ENCODE measurements around the gene LKAAEAR1.
A peak's percentile ranks its signal among the peaks of the same experiment; 100 is the strongest.

The LKAAEAR1 gene

DNA sequence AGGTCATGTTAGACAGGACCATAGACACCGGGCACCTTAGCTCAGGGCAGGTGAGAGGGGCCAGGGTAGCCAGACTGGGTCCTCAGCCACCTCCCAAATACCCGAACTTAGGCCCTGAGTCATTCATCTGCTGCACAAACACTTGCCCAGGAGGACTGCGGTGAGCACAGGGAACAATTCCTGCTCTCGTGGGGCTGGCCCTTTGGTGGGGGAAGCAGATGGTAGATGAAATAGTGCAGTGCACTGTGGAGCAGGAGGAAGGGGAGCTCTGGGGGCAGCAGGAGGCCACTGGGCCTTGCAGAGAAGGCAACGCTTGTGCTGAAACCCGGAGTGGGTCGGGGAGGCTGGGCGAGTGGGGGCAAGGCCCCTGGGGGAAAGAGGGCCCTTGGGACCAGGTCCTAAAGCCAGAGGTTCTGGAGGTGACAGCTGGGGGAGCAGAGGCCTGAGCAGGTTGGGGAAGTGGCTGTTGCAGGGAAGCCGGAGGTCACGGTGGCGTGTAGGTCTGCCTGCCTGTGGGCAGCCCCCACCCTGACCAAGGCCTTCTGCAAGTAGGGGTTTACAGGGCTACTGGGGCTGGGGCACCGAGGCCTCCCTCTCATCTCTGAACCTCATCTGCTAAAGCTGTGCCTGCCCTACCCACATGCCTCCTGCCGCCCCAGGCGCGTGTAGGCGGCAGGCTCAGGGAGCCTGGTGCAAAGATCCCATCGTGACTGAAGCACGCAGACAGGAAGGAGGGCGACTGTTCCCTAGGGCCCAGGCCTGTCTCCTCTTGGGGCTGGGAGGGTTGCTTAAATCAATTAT is 27.8 kb upstream of the LKAAEAR1 start:
- DNase-seq (ENCODE audit: low read depth in 3 of 3): no peak

DNA sequence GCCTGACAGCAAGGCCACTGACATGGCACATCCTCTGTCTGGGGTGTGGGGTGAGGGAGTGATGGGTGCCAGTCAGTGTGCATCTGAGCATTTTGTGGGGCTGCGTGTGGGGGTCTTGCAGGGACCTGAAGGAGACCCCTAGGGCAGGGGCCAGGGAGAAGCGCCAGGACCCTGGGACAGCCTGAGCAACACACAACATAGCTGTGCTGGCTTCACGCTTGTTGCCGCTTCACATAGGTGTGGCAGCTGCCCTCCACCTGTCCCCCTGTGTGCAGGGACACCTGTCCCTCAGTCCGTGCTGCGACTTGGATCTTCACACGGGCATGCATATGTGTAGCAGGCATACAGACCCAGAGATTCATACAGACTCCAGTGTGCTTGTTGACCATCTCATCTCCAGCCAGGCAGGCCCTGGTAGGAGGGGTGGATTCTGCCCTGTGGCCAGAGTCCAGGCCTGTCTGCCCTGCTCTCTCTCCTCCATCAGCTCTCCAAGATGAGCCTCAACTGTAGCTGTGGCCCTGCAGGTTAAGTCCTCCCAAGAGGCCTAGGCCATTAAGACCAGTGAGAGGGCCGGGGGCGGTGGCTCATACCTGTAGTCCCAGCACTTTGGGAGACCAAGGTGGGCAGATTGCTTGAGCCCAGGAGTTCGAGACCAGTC is 26.3 kb upstream of the LKAAEAR1 start:
- no peak for DNase-seq (ENCODE audit: low read depth in 3 of 3)

DNA sequence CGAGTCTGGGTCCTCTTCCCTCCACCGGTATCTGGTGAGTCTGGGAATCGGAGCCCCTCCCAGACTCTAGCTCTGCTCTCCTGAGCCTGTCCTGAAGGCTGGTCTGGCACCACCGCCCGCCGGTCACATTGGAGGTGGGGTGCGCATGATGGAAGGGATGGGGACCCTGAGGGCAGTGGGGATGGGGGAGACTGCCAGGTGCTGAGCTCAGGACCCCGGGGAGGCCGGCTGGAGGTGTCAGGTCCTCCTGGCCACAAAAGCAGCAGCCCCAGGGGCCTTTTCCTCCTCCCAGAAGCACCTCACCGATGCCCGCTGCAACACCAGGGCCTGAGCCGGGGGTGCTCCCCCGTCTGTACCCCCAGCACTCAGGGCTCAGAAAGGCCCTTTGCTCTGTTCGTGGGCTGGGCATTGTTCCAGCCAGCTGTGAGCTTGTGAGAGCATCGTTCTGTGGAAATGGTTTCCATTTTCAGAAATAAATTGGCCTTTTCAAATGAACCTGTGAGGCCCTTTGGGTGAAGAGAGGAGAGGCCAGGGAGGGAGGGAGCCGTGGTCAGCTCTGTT is 25.7 kb upstream of the LKAAEAR1 start:
- DNase-seq (ENCODE audit: low read depth in 3 of 3): no peak

DNA sequence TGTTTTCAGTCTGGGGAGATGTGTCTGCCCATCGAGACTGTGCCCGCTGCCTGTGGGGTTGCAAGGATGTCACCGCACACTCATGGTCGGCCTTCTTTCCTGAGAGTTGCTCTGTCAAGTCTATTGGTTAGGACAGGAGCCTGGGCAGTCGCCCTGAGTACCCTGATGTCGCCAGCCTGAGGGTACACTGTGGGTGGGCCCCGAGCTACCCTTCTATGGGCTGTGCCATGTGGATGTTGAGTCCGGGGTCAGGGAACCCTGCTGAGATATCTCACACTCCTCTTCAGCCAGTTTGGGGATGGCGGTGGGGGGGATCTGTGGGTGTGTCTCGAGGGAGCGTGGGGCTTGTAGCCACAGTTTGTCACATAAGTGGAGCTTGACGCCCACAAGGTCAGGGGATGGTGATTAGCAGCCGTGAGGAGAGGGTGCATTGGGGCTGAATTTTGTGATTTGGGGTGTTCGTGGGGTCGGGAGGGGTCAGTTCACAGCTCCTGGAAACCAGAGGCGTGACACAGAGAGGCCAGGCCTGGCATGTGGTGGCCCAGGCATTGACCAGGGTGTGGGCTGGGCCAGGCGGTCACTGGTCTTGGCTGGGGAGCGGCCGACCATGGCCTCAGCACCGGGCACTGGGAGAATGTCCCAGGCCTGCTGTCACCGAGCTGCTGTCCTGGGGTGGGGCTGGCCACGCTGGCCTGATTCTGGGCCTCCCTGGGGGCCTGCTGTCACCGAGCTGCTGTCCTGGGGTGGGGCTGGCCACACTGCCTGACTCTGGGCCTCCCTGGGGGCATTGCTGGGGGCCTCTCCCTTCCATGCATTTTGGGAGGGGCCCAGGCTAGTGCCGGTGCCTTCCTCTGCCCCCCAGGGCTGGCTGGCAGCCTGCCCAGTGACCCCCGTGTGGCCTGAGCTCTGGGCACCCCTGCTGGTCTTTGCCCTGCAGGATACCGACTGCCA is 24.8 kb upstream of the LKAAEAR1 start:
- DNase-seq (ENCODE audit: low read depth in 3 of 3): no peak

DNA sequence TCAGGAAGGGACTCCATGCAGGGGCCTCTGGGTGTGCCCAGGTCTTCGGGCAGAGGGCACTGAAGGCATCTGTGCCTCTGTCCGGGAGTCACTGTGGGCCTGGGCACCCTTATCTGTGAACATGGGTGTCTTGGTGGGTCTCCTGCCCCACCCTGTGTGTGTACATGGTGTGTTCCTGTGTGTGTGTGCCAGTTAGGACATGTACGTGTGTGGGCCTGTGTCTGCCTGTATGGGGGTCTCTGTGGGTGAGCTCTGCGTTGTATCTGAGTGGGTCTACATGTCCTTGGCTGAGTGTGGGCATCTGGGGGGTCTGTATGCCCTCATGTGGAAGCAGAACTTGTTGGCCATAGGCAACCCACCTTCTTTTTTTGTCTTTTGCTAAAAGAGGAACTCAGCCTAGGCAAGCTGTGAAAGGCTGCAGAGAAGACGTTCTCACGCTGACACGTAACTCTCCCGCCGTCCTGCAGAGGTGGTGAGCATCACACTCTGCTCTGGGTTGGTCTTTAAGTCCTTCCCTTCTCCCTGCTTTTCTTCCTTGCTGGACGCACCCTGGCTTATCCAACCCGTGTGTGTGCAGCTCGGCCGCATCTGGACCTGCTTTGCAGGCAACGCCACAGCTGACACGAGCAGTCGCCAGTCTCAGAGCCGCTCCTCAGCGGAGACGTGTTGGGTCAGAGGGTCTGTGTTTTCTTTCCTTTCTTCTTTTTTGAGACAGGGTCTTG is 23.7 kb upstream of the LKAAEAR1 start:
- DNase-seq (ENCODE audit: low read depth in 3 of 3): no peak

DNA sequence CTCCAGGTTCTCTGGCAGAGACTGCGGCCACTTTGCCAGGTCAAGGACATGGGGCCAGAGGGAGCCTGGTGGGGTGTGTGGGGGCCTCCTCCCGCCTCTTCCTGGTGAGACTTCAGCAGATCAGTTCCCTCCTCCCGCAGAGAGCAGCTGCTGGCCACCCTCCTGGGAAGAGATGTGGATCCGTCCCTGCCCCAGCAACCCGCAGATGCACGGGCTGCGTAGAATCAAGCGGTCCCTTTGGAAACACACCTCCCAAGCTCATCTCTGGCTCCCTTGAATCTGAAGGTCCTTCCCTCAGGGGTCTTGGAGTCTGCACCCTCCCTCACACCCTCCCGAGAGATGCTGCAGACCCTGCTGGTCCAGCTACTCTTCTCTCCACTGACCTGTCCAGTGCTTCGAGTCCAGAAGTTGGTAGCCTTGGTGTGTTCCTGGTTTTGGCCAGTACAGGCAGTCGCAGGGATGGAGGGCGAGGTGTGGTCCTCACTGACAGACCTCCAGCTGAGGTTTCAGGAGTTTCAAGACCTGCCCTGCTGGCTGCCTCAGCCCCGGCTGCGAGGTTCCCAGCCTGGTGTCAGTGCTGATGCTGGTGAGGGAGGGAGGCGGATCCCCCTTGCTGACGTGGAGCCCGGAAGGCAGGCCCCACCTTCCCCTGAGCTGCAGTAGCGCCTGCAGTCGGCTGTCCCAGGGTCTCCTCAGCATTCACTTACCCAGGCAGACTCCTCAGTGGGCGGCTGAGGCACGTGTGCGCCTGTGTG is 23.0 kb upstream of the LKAAEAR1 start, which contains the start of gene NPBWR2:
Gene NPBWR2, minus strand, starts transcription at position 585 of the 755 bp plus-strand sequence. CDS start 734 bp downstream, outside the sequence.
- DNase-seq (ENCODE audit: low read depth in 3 of 3): no peak

DNA sequence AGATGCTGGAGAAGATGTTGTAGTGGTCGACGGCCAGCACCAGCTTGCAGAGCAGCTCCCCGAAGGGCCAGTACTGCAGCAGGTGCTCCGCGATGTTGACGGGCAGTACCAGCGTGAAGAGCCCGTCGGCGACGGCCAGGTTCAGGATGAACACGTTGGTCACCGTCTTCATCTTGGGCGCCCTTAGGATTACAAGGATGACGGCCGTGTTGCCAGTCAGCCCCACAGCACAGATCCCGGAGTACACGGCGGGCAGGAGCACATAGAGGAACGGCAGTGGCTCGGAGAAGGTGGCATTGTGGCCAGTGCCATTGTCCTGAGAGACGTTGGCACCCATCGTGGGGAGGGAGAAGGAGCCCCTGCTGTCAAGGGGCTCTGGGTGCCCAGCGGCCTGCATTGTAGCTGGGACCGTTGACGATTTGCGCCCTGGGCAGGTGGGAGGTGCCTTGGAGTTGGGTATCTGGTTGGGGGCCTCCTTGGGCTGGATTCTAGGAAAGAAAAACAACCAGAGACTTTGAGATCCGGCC is 22.3 kb upstream of the LKAAEAR1 start:
- no peak for DNase-seq (ENCODE audit: low read depth in 3 of 3)

DNA sequence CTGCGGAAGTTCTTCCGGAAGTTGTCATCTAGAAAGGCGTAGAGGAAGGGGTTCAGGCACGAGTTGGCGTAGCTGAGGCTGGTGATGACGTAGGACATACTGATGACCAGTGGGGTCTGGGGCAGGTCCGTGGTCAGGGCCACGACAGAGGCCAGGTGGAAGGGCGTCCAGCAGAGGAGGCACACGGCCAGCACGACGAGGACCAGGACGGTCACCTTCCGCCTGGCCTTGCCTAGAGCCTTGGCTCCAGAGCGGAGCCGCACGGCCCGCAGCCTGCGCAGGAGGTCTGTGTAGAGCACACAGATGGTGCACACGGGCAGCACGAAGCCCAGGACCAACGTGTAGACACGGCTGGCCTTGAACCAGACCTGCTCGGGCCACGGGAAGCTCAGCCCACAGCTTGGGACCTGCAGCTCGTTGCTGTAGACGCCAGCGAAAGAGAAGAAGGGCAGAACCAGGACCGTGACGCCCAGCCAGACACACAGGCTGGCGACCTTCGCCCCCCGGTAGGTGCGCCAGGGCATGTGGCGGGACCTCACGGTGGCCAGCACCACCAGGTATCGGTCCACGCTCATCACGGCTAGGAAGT is 21.7 kb upstream of the LKAAEAR1 start:
- DNase-seq (ENCODE audit: low read depth in 3 of 3): no peak

DNA sequence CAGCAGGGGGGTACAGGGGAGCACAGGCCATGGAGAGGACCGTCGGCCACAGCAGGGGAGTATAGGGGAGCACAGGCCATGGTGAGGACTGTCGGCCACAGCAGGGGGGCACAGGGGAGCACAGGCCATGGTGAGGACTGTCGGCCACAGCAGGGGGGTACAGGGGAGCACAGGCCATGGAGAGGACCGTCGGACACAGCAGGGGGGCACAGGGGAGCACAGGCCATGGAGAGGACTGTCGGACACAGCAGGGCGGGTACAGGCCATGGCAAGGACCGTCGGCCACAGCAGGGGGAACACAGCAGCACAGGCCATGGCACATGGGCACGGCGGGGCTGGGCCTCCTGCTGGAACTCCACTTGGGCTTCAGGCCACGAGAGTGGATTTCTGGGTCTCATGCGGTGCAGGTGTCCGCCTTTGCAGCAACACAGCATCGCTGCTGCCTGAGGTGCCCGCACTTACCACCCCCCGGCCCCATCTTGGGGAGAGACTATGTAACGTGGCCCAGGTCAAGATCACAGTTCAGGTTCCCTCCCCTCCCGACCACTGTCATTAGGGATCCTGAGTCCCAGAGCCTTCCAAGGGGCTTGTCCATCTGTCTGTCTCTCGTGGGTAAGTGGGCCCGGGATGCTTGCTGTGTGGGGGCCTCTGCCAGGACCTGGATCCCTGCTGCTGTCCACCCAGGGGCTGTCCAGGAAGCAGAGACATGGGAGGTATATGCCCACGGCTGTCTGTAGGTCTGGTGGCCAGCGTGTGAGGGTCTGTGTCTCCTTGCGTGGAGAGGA is 20.7 kb upstream of the LKAAEAR1 start:
- DNase-seq (ENCODE audit: low read depth in 3 of 3): no peak

DNA sequence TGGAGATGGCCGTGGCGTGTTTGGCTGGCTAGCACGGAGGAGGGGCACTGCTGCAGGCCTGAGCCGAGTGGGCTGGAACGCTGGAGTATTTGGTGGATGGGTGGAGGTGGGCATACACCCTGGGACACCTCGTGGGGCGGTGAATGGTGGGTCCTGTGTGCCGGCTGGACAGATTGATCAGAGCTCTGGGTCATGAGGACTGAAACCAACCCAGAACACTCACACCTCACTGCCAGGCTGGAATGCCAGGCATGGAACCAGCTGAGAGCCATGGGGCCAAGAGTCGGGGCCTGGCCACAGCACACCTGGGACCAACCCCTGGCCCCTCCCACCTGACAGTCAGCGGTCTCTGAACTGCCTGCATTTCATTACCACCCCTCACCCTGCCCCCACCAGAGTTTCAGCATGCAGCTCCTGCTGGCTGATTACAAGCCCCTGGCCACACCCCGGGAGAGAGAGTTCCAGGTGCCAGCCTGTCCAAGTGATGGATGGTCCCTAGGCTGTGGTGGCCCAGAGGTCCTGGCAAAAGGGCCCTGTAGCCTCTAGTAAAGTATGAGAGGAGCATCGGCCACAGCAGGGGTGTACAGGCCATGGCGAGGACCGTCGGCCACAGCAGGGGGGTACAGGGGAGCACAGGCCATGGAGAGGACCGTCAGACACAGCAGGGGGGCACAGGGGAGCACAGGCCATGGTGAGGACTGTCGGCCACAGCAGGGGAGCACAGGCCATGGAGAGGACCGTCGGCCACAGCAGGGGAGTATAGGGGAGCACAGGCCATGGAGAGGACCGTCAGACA is 19.9 kb upstream of the LKAAEAR1 start:
- no peak for DNase-seq (ENCODE audit: low read depth in 3 of 3)

DNA sequence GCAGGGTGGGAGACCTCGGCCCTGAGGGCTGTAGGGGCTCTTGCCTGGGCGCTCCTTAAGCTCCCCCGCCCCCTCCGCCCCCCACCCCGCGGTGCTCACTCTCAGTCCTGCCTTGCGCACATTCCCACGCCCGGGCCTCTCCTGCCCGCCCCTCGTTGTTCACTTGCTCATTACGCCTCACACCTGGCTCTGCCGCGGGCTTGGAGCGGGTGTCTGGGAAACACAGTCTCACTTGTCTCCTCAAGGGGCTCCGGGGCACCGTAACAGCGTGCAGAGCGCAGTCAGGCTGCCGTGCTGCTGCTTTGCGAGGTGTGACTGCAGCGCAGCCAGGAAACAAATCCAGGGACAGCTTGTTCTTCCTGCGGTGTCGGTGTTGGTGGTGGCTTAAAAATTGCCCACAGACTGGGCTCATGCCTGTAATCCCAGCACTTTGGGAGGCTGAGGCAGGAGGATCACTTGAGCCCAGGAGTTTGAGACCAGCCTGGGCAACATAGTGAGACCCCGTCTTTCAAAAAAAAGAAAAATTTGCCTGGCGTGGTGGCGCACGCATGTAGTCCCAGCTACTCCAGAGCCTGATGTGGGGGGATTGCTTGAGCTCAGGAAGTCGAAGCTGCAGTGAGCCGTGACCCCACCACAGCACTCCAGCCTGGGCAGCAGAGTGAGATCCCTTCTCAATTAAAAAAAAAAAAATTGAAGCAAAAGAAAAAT is 18.6 kb upstream of the LKAAEAR1 start:
- DNase-seq (ENCODE audit: low read depth in 3 of 3): no peak

DNA sequence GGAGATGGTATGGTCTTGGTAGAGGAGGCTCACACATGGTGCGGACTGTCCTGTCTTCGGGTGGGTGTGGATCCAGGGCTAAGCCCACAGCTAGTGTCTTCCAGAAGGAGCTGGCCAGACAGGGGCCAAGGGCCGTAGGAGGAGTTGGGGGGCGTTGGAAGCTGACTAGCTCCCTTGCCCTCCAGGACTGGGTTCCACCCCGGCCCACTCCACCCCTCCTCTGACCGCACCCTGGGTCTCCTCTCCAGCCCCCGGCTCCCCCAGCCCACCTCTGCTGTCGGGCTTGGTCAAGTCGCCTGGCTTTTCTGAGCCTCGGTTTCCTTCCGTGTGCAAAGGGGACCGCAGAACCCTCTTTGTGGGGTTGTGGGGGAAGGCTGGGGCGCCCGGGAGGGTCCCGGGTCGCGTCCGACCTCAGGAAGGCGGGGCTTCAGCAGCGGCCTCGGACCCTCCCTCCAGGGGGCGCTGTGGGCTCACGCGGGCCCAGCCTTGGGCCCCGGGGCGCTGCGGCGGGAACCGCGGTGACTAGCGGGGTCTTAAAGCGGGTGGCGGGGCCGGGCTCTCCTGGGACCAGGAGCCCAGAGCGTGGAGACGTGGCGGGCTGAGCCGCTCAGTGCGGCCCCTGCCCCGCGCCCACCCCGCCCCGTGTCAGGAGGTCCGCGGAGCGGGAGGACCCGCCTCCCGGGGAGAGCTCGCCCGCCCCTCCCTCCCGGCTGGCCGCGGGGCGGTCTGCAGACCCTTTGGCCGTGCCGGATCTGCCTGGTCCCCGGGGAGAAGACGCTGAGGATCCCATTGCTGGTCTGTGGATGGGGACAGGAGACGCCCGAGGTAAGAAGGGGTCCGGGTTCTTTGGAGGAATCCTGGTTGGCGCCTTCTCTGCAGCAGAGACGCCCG is 17.8 kb upstream of the LKAAEAR1 start:
- DNase-seq (ENCODE audit: low read depth in 3 of 3): peak; percentile 44 to 60 (median 50)

DNA sequence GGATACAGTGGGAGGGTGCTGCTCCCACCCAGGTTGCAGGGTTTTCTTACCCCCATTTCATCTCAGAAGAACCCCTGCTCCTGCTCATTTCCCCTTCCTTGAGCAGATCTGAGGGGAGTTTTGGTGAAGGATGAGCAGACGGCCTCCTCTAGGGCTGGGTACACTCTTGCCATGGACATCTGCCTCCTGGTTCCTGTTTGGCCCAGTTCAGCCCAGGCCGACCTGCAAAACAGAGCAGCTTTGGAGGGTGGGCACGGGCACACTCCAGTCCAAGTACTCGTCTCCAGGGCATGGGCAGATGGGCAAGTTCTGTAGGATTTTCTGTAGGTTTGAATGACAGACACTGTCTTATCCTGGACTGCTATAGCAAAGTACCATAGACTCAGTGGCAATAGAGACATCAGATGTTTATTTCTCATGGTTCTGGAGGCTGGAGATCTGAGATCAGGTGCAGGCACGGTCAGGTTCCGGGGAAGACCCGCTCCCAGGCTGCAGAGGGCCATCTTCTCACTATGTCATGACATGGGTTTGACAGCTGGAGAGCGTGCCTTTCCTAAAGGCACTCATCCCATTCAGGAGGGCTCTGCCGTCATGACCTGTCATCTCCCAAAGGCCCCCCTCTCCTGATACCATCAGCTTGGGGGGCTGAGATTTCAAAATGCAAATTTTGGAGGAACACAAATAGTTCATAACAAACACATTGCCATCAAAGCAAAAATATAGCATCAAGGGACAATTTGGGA is 16.9 kb upstream of the LKAAEAR1 start:
- no peak for DNase-seq (ENCODE audit: low read depth in 3 of 3)

DNA sequence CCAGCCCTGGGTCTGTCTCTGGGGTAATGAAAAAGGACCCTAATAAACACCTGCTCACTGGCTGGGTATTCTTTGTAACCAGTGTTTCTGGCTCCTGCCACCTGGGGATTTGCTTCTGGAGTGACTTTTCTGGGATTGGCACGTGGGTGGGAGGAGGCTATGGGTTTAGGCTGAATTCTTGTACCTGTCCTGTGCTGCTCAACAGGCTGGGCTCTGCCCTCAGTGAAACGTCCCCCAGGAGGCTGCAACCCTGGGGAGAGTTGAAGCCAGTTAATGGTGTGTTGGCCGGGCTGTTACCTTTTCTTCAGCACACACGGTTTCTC is 16.3 kb upstream of the LKAAEAR1 start:
- DNase-seq (ENCODE audit: low read depth in 3 of 3): no peak

DNA sequence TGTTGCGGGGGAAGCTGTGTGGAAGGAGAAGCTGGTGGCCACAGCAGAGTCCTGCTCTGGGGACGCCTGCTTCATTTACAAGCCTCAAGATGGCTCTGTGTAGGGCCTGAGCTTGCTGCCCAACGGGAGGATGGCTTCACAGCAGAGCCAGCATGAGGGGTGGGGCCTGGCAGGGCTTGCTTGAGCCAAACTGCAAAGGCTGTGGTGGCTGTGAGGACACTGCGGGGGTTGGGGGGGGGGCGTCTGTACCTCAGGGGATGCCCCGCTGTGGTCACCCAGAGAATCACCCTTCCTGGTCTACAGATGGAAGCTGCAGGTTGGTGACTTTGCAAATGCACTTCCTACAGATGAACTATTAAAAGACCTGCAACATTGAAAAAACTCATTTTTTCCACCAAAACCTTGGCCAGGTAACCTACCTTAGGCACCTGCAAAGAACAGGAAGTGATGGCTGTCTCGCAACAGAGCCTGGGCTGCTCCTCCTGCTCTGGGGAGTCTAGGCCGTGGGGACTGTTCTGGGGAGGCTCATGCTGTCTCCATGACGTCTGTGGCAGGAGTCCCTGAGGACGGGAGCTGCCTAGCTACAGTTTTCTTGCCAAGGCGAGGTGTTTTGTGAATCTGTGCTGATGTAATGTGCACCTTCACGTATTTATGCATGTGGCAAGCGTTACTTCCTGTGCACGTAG is 15.8 kb upstream of the LKAAEAR1 start:
- DNase-seq (ENCODE audit: low read depth in 3 of 3): no peak
